ENCODE measurements around the gene CCNK. TPM values are rescaled to one million over a fixed set of nuclear protein-coding genes. Genes with fewer than 3 reads are reported as not detected.
A peak's percentile ranks its signal among the peaks of the same experiment; 100 is the strongest.

CCNK gene
- total and polyA plus RNA-seq, 2 of the 13 experiments (the other 11 are each of a cell fraction or from before 2014, with no cell fraction given) = 4.9 to 9.7 TPM

DNA sequence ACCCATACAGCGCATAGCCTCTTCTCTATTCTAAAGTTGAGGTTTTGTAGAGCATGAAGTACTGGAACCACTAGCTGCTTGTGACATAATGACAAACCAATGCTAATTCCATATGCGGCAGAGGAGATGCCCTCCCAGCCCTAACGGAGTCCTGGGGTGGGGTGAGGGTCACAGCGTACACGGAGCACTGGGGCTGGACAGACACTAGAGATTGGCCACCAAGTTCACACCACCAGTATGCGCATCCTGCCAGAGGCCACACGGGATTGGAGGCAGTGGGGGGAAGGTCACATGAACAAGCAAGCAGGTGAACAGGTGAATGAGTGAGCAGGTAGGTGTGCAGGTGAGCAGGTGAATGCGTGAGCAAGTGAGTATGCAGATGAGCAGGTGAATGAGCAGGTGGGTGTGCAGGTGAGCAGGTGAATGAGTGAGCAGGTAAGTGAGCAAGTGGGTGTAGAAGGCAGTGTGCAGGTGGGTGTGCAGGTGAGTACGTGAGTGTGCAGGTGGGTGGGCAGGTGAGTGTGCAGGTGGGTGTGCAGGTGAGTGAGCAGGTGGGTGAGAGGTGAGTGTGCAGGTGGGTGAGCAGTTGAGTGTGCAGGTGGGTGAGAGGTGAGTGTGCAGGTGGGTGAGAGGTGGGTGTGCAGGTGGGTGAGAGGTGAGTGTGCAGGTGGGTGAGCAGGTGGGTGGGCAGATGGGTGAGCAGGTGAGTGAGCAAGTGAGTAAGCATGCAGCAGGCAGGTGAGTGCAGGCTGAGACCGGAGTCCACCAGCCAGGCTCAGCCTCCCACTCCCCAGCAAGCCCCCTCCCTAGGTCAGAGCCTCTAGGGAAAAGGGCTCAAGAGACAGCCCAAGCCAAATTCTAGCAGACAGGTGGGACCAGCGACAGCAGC is 70.1 kb downstream of the CCNK start:
- Histone ChIP-seq H3K27me3 (ENCODE audit: control insufficient read depth in 1 of 2, insufficient read depth in 2 of 2, low read length in 2 of 2) (no peaks in the 10 kb centered on the region), H3K79me2 (ENCODE audit: insufficient read depth, low read length) (peaks cover 81% of the 10 kb centered on the region), H4K20me1 (ENCODE audit: insufficient read depth, low read length) (peaks cover 9% of the 10 kb centered on the region), H3K9me3 (ENCODE audit: low read length) (no peaks in the 10 kb centered on the region), H3K27ac (ENCODE audit: extremely low read length, insufficient read depth, low read length) (peak overlapping the region; percentile 85), H2AFZ (ENCODE audit: low read length) (no peak overlapping the region), H3K36me3 (replicated peaks in 1 of 2; ENCODE audit: control insufficient read depth in 1 of 2, insufficient read depth in 2 of 2, low read length in 2 of 2) (no peaks in the 10 kb centered on the region; a peak in 1 of 5 replicates), H3K4me2 (ENCODE audit: low read depth, low read length) (peak overlapping the region; percentile 69; the same call in 1 of the 2 replicates), H3K4me1 (ENCODE audit: insufficient read depth, low read length) (peaks cover 74% of the 10 kb centered on the region), H3K9ac (ENCODE audit: insufficient read depth, low read depth, low read length) (peak overlapping the region; percentile 75), H3K4me3 (replicated peaks in 1 of 3; ENCODE audit: insufficient read depth in 1 of 3, low read depth in 2 of 3, low read length in 3 of 3) (no peak overlapping the region)
- DNase-seq (ENCODE audit: low spot score) = no peak
- FAIRE-seq = no peak
- intact Hi-C loops (cut with micrococcal nuclease; ENCODE audit: unreplicated experiment) = no loop called here
- in situ Hi-C loops (cut with HindIII; ENCODE audit: extremely low pct_ligation_motif_present, low pct_unique_long_range_greater_than_20kb) = no loop called here
- ATAC-seq = no peak
- ChIA-PET CTCF (ENCODE audit: low intra/inter-chr PET ratio, low total read pairs) (no interaction called here), POLR2A (interaction anchor here (2.2 to 5.5 kb wide), 2 partner anchors 51 to 70 kb away, joined by 14 to 101 read pairs; partner anchors contain the start of genes CCDC85C, CCNK and SETD3)
- no TSS peak for BruUV-seq (replicated peaks)
- 87% methylated on average over 10 of the region's 11 CpGs for WGBS (ENCODE audit: low lambda C conversion rate)
- no peak for TF ChIP-seq ZNF768 (CRISPR knock-in tag; IDR thresholded peaks at IDR 0.05)
- TF ChIP-seq KMT2B (CRISPR knock-in tag; IDR thresholded peaks at IDR 0.05) = no peak
- TF ChIP-seq ZNF101 (CRISPR knock-in tag; IDR thresholded peaks at IDR 0.05; ENCODE audit: borderline replicate concordance, low read depth) = no peak
- TF ChIP-seq SRY (CRISPR knock-in tag; IDR thresholded peaks at IDR 0.05) = 0 out of 2 replicates have a peak, but pooled peaks have one; percentile 26
- TF ChIP-seq PHF8 (CRISPR knock-in tag; IDR thresholded peaks at IDR 0.05) = no peak
- TF ChIP-seq, protein P1, sequence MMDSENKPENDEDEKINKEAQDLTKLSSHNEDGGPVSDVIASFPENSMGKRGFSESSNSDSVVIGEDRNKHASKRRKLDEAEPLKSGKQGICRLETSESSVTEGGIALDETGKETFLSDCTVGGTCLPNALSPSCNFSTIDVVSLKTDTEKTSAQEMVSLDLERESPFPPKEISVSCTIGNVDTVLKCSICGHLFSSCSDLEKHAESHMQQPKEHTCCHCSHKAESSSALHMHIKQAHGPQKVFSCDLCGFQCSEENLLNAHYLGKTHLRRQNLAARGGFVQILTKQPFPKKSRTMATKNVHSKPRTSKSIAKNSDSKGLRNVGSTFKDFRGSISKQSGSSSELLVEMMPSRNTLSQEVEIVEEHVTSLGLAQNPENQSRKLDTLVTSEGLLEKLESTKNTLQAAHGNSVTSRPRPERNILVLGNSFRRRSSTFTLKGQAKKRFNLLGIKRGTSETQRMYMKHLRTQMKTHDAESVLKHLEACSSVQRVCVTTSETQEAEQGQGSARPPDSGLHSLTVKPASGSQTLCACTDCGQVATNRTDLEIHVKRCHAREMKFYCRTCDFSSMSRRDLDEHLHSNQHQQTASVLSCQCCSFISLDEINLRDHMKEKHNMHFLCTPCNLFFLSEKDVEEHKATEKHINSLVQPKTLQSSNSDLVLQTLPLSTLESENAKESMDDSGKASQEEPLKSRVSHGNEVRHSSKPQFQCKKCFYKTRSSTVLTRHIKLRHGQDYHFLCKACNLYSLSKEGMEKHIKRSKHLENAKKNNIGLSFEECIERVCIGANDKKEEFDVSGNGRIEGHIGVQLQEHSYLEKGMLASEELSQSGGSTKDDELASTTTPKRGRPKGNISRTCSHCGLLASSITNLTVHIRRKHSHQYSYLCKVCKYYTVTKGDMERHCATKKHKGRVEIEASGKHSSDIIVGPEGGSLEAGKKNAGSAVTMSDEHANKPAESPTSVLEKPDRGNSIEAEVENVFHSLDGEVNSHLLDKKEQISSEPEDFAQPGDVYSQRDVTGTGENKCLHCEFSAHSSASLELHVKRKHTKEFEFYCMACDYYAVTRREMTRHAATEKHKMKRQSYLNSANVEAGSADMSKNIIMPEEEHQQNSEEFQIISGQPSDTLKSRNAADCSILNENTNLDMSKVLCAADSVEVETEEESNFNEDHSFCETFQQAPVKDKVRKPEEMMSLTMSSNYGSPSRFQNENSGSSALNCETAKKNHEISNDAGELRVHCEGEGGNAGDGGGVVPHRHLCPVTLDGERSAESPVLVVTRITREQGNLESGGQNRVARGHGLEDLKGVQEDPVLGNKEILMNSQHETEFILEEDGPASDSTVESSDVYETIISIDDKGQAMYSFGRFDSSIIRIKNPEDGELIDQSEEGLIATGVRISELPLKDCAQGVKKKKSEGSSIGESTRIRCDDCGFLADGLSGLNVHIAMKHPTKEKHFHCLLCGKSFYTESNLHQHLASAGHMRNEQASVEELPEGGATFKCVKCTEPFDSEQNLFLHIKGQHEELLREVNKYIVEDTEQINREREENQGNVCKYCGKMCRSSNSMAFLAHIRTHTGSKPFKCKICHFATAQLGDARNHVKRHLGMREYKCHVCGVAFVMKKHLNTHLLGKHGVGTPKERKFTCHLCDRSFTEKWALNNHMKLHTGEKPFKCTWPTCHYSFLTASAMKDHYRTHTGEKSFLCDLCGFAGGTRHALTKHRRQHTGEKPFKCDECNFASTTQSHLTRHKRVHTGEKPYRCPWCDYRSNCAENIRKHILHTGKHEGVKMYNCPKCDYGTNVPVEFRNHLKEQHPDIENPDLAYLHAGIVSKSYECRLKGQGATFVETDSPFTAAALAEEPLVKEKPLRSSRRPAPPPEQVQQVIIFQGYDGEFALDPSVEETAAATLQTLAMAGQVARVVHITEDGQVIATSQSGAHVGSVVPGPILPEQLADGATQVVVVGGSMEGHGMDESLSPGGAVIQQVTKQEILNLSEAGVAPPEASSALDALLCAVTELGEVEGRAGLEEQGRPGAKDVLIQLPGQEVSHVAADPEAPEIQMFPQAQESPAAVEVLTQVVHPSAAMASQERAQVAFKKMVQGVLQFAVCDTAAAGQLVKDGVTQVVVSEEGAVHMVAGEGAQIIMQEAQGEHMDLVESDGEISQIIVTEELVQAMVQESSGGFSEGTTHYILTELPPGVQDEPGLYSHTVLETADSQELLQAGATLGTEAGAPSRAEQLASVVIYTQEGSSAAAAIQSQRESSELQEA (CRISPR knock-in tag; IDR thresholded peaks at IDR 0.05; ENCODE audit: not compliant biosample characterization) = no peak
- TF ChIP-seq, protein P2, sequence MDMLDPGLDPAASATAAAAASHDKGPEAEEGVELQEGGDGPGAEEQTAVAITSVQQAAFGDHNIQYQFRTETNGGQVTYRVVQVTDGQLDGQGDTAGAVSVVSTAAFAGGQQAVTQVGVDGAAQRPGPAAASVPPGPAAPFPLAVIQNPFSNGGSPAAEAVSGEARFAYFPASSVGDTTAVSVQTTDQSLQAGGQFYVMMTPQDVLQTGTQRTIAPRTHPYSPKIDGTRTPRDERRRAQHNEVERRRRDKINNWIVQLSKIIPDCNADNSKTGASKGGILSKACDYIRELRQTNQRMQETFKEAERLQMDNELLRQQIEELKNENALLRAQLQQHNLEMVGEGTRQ (IDR thresholded peaks at IDR 0.05; ENCODE audit: low read depth, low read length) = no peak
- TF ChIP-seq, protein P2 (CRISPR knock-in tag; IDR thresholded peaks at IDR 0.05; ENCODE audit: borderline replicate concordance) = no peak
- no peak for TF ChIP-seq ZNF883 (CRISPR knock-in tag; IDR thresholded peaks at IDR 0.05; ENCODE audit: not compliant biosample characterization)
- 0 out of 2 replicates have a peak, but pooled peaks have one; percentile 14 for TF ChIP-seq EED (CRISPR knock-in tag; IDR thresholded peaks at IDR 0.05)
- no peak for TF ChIP-seq ZFP1 (CRISPR knock-in tag; IDR thresholded peaks at IDR 0.05)

Measured in HepG2 (cell line).